Activated CD4-positive, alpha-beta T cell treated with anti-CD3 and anti-CD28 coated beads, Interleukin-2, amount 10 ng/mL, durations not matched to agents 24 days and 14 days (primary cell): ENCODE measurements around the gene MARCHF9. TPM values are rescaled to one million over a fixed set of nuclear protein-coding genes. Genes with fewer than 3 reads are reported as not detected.
"Not testable (repeated sequence)": the region's sequence is repeated elsewhere in the genome, so short reads cannot be mapped to it uniquely, and the experiment has no call there.

Source experiments
- DNase-seq: peaks from one replicate; pipeline ENCODE4 v3.0.0; 2022
- H3K27ac Mint-ChIP-seq: one replicate; pipeline ENCODE4 v1.8.0; 2022; ENCODE audit warnings: mild to moderate bottlenecking, mixed read lengths
- H3K27me3 Mint-ChIP-seq: one replicate; pipeline ENCODE4 v1.8.0; 2022; ENCODE audit warnings: mixed read lengths
- H3K36me3 Mint-ChIP-seq: one replicate; pipeline ENCODE4 v1.8.0; 2022; ENCODE audit warnings: low read depth, mild to moderate bottlenecking, mixed read lengths
- H3K4me1 Mint-ChIP-seq: one replicate; pipeline ENCODE4 v1.8.0; 2021; ENCODE audit warnings: mixed read lengths
- H3K4me3 Mint-ChIP-seq: one replicate; pipeline ENCODE4 v1.8.0; 2022; ENCODE audit warnings: mild to moderate bottlenecking, moderate library complexity, mixed read lengths
- H3K9me3 Mint-ChIP-seq: one replicate; pipeline ENCODE4 v1.8.0; 2021; ENCODE audit warnings: mixed read lengths
- intact Hi-C: fragments of 100-400 bp; cut with micrococcal nuclease; formaldehyde crosslinking; loops from one replicate; pipeline ENCODE4 v1.15.1; 2023
- total RNA-seq: library from RNA; stranded (reverse); gene quantifications from 2 replicates; pipeline ENCODE4 v1.2.3, GENCODE V29; 2022

MARCHF9 gene
- total RNA-seq, 1 donor from 2014 or later = 21.6 TPM

GRCh38 chr12:57770734-57771133, 15.8 kb downstream of the MARCHF9 start:
- intact Hi-C loops = no loop called here
- H3K9me3 Mint-ChIP-seq = no peaks in the 10 kb centered on the region

GRCh38 chr12:57771236-57771872, 16.5 kb downstream of the MARCHF9 start:
- peaks cover 4% of the 10 kb centered on the region for H3K27me3 Mint-ChIP-seq
- no peaks in the 10 kb centered on the region for H3K9me3 Mint-ChIP-seq
- intact Hi-C loops = no loop called here

More at GRCh38 chr12:57770734-57771133, 15.8 kb downstream of the MARCHF9 start:
- Mint-ChIP-seq H3K27ac (peak overlapping the region; percentile 43), H3K4me3 (peak overlapping the region; percentile 97), H3K27me3 (peaks cover 7% of the 10 kb centered on the region), H3K36me3 (peaks cover 38% of the 10 kb centered on the region), H3K4me1 (peaks cover 26% of the 10 kb centered on the region)
- no peak for DNase-seq

GRCh38 chr12:57771873-57772428, 17.0 kb downstream of the MARCHF9 start, which contains the start of gene METTL1:
Gene METTL1 (minus strand): TSS chr12:57772105. CDS start chr12:57772083, 22 bp downstream.
- H3K27me3 Mint-ChIP-seq = no peaks in the 10 kb centered on the region
- peaks cover 20% of the 10 kb centered on the region for H3K4me1 Mint-ChIP-seq
- DNase-seq = peak; percentile 98
- no peaks in the 10 kb centered on the region for H3K9me3 Mint-ChIP-seq
- H3K36me3 Mint-ChIP-seq = peaks cover 47% of the 10 kb centered on the region
- peak within 1 kb of the TSS; percentile 99 for H3K27ac Mint-ChIP-seq
- intact Hi-C loops = loop anchor here (1.0 to 2.0 kb wide), 3 partner anchors 10 to 75 kb away; partner anchors contain the start of genes CDK4, CTDSP2 and TSFM
- H3K4me3 Mint-ChIP-seq = peak within 1 kb of the TSS; percentile 97

More at GRCh38 chr12:57771236-57771872, 16.5 kb downstream of the MARCHF9 start:
- Mint-ChIP-seq H3K4me1 (peaks cover 26% of the 10 kb centered on the region), H3K4me3 (peak overlapping the region; percentile 97), H3K27ac (peak overlapping the region; percentile 99), H3K36me3 (peaks cover 45% of the 10 kb centered on the region)
- peak; percentile 96 for DNase-seq

GRCh38 chr12:57772429-57773322, 17.8 kb downstream of the MARCHF9 start, which contains the start of gene EEF1AKMT3:
Gene EEF1AKMT3 (plus strand): TSS chr12:57772614. CDS start chr12:57772725, 111 bp downstream.
- no peaks in the 10 kb centered on the region for H3K27me3 Mint-ChIP-seq
- peaks cover 49% of the 10 kb centered on the region for H3K36me3 Mint-ChIP-seq
- intact Hi-C loops = loop anchor here (1.0 to 2.0 kb wide), 3 partner anchors 10 to 74 kb away; partner anchors contain the start of genes CDK4, CTDSP2 and TSFM

GRCh38 chr12:57774634-57775033, 19.7 kb downstream of the MARCHF9 start:
- Mint-ChIP-seq H3K36me3 (peaks cover 36% of the 10 kb centered on the region), H3K4me1 (peaks cover 19% of the 10 kb centered on the region)
- H3K4me3 Mint-ChIP-seq, H3K27ac Mint-ChIP-seq, H3K9me3 Mint-ChIP-seq, DNase-seq, intact Hi-C loops, H3K27me3 Mint-ChIP-seq: not testable (repeated sequence)

More at GRCh38 chr12:57772429-57773322, 17.8 kb downstream of the MARCHF9 start, which contains the start of gene EEF1AKMT3:
- H3K27ac Mint-ChIP-seq = peak within 1 kb of the TSS; percentile 99
- H3K4me3 Mint-ChIP-seq = peak within 1 kb of the TSS; percentile 97
- H3K9me3 Mint-ChIP-seq = no peaks in the 10 kb centered on the region
- peaks cover 19% of the 10 kb centered on the region for H3K4me1 Mint-ChIP-seq
- DNase-seq = peak; percentile 85

GRCh38 chr12:57775044-57775443, 20.1 kb downstream of the MARCHF9 start:
- H3K4me1 Mint-ChIP-seq = peaks cover 16% of the 10 kb centered on the region
- peaks cover 32% of the 10 kb centered on the region for H3K36me3 Mint-ChIP-seq
- no peaks in the 10 kb centered on the region for H3K27me3 Mint-ChIP-seq
- H3K27ac Mint-ChIP-seq = no peak overlapping the region
- no peak overlapping the region for H3K4me3 Mint-ChIP-seq
- no peaks in the 10 kb centered on the region for H3K9me3 Mint-ChIP-seq
- intact Hi-C loops = no loop called here
- no peak for DNase-seq

- intact Hi-C loops = no loop called here
- Mint-ChIP-seq H3K27me3 (no peaks in the 10 kb centered on the region), H3K9me3 (no peaks in the 10 kb centered on the region), H3K4me1 (peaks cover 16% of the 10 kb centered on the region), H3K36me3 (peaks cover 26% of the 10 kb centered on the region), H3K4me3 (no peak overlapping the region), H3K27ac (no peak overlapping the region)
- DNase-seq = no peak
Observed at GRCh38 chr12:57775563-57776246, 20.8 kb downstream of the MARCHF9 start.

GRCh38 chr12:57776247-57776587, 21.3 kb downstream of the MARCHF9 start:
- Mint-ChIP-seq H3K4me1 (peaks cover 18% of the 10 kb centered on the region), H3K4me3 (no peak overlapping the region), H3K9me3 (no peaks in the 10 kb centered on the region), H3K36me3 (peaks cover 23% of the 10 kb centered on the region), H3K27ac (no peak overlapping the region), H3K27me3 (no peaks in the 10 kb centered on the region)
- intact Hi-C loops = no loop called here
- no peak for DNase-seq

GRCh38 chr12:57777367-57777766, 22.5 kb downstream of the MARCHF9 start:
- no peak for DNase-seq
- intact Hi-C loops = no loop called here
- no peak overlapping the region for H3K27ac Mint-ChIP-seq
- no peaks in the 10 kb centered on the region for H3K9me3 Mint-ChIP-seq
- H3K27me3 Mint-ChIP-seq = no peaks in the 10 kb centered on the region
- peaks cover 21% of the 10 kb centered on the region for H3K36me3 Mint-ChIP-seq
- peaks cover 24% of the 10 kb centered on the region for H3K4me1 Mint-ChIP-seq
- no peak overlapping the region for H3K4me3 Mint-ChIP-seq

GRCh38 chr12:57777911-57778310, 23.0 kb downstream of the MARCHF9 start:
- H3K36me3 Mint-ChIP-seq = peaks cover 26% of the 10 kb centered on the region
- no peak overlapping the region for H3K4me3 Mint-ChIP-seq
- no peak overlapping the region for H3K27ac Mint-ChIP-seq
- no peaks in the 10 kb centered on the region for H3K9me3 Mint-ChIP-seq
- H3K4me1 Mint-ChIP-seq = peaks cover 24% of the 10 kb centered on the region
- DNase-seq = no peak
- intact Hi-C loops = no loop called here
- no peaks in the 10 kb centered on the region for H3K27me3 Mint-ChIP-seq

- Mint-ChIP-seq H3K4me3 (no peak overlapping the region), H3K9me3 (no peaks in the 10 kb centered on the region), H3K4me1 (peaks cover 28% of the 10 kb centered on the region), H3K36me3 (peaks cover 30% of the 10 kb centered on the region), H3K27me3 (no peaks in the 10 kb centered on the region), H3K27ac (no peak overlapping the region)
- DNase-seq = no peak
- intact Hi-C loops = no loop called here
Observed at GRCh38 chr12:57779736-57780135, 24.8 kb downstream of the MARCHF9 start.

- Mint-ChIP-seq H3K4me1 (peaks cover 28% of the 10 kb centered on the region), H3K36me3 (peaks cover 30% of the 10 kb centered on the region), H3K27ac (no peak overlapping the region), H3K9me3 (no peaks in the 10 kb centered on the region), H3K27me3 (no peaks in the 10 kb centered on the region), H3K4me3 (no peak overlapping the region)
- intact Hi-C loops = no loop called here
- DNase-seq = no peak
Observed at GRCh38 chr12:57780284-57780897, 25.5 kb downstream of the MARCHF9 start.

GRCh38 chr12:57781244-57781643, 26.3 kb downstream of the MARCHF9 start:
- Mint-ChIP-seq H3K36me3 (peaks cover 26% of the 10 kb centered on the region), H3K9me3 (no peaks in the 10 kb centered on the region), H3K27ac (peak overlapping the region; percentile 99), H3K4me3 (no peak overlapping the region), H3K4me1 (peaks cover 26% of the 10 kb centered on the region), H3K27me3 (no peaks in the 10 kb centered on the region)
- intact Hi-C loops = no loop called here
- no peak for DNase-seq
